Measurements from ENCODE around the gene MAML1. TPM values are rescaled to one million over a fixed set of nuclear protein-coding genes. Genes with fewer than 3 reads are reported as not detected.
"Not testable (repeated sequence)": the region's sequence is repeated elsewhere in the genome, so short reads cannot be mapped to it uniquely, and the experiment has no call there.

Gene MAML1
- total and polyA plus RNA-seq, 10 of the 15 experiments (the other 5 are each of a cell fraction or from before 2014, with no cell fraction given), result 0.42 to 23.9 (median 7.3) TPM

DNA sequence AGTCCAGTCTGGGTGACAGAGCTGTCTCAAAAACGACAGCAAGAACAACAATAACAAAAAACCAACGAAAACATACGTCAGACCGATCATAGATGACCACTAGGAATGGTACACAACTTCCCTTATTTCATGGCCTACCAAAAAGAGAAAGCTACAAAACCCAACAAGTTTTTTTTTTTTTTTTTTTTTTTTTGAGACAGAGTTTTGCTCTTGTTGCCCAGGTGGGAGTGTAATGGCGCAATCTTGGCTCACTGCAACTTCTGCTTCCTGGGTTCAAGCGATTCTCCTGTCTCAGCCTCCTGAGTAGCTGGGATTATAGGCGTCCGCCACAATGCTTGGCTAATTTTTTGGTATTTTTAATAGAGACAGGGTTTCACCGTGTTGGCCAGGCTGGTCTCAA lies 43.4 kb upstream of the MAML1 start:
- SMC1A ChIA-PET (ENCODE audit: uncharacterized antibody, unreplicated experiment); FAIRE-seq; H4K20me1 ChIP-seq (ENCODE audit: control insufficient read depth, insufficient read depth); H3K9ac ChIP-seq (ENCODE audit: control insufficient read depth, insufficient read depth, low read length); H3K4me3 ChIP-seq; H2AFZ ChIP-seq (ENCODE audit: control insufficient read depth, low read depth, low read length); H3K36me3 ChIP-seq (ENCODE audit: control insufficient read depth in 2 of 2, insufficient read depth in 2 of 2, low read length in 1 of 2); ATAC-seq; intact Hi-C loops (cut with micrococcal nuclease; ENCODE audit: unreplicated experiment); DNase-seq (ENCODE audit: low read depth, low spot score); H3K9me3 ChIP-seq (replicated peaks; ENCODE audit: control insufficient read depth, insufficient read depth, low read length); H3K27ac ChIP-seq (ENCODE audit: control insufficient read depth, insufficient read depth); RAD21 ChIA-PET (ENCODE audit: unreplicated experiment); H3K4me1 ChIP-seq (ENCODE audit: control insufficient read depth, insufficient read depth, low read length); BruUV-seq (replicated peaks); H3K79me2 ChIP-seq (ENCODE audit: control insufficient read depth, insufficient read depth, low read length); H3K27me3 ChIP-seq (replicated peaks in 1 of 2; ENCODE audit: control insufficient read depth in 2 of 2, insufficient read depth in 2 of 2, low read length in 1 of 2); H3K4me2 ChIP-seq (ENCODE audit: control insufficient read depth, insufficient read depth); in situ Hi-C loops (cut with MboI): not testable (repeated sequence)
- CTCF ChIA-PET, result interaction anchor here (0.9 kb wide), 1 partner anchor 9 kb away, joined by 3 read pairs; no protein-coding TSS in a partner anchor
- POLR2A ChIA-PET, result interaction anchor here (0.9 kb wide), 1 partner anchor 8 kb away, joined by 4 read pairs; no protein-coding TSS in a partner anchor
- WGBS (ENCODE audit: insufficient coverage, insufficient replicate concordance, low lambda C conversion rate, missing lambda C conversion rate), result 87% methylated on average over 8 of the region's 9 CpGs

DNA sequence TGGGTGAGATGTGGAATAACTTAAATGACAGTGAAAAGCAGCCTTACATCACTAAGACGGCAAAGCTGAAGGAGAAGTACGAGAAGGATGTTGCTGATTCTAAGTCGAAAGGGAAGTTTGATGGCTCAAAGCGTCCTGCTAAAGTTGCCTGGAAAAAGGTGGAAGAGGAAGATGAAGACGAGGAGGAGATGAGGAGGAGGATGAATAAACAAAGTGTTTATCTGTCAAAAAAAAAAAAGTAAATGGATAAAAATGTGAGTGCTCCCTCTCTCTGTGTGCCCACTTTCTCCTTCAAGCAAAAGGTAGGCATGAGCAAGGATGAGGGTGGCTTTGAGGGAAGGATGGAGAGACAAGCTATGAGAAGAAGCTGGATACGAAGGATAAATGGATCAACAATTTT lies 38.1 kb upstream of the MAML1 start:
- Histone ChIP-seq H3K4me3 (no peak overlapping the region), H4K20me1 (ENCODE audit: control insufficient read depth, insufficient read depth) (no peaks in the 10 kb centered on the region), H3K9me3 (replicated peaks; ENCODE audit: control insufficient read depth, insufficient read depth, low read length) (no peaks in the 10 kb centered on the region), H2AFZ (ENCODE audit: control insufficient read depth, low read depth, low read length) (no peak overlapping the region), H3K27ac (ENCODE audit: control insufficient read depth, insufficient read depth) (no peak overlapping the region), H3K79me2 (ENCODE audit: control insufficient read depth, insufficient read depth, low read length) (peaks cover 14% of the 10 kb centered on the region), H3K27me3 (replicated peaks in 1 of 2; ENCODE audit: control insufficient read depth in 2 of 2, insufficient read depth in 2 of 2, low read length in 1 of 2) (no peaks in the 10 kb centered on the region), H3K4me1 (ENCODE audit: control insufficient read depth, insufficient read depth, low read length) (peaks cover 8% of the 10 kb centered on the region; the same call in 1 of the 2 replicates), H3K9ac (ENCODE audit: control insufficient read depth, insufficient read depth, low read length) (no peak overlapping the region), H3K36me3 (ENCODE audit: control insufficient read depth in 2 of 2, insufficient read depth in 2 of 2, low read length in 1 of 2) (no peaks in the 10 kb centered on the region), H3K4me2 (ENCODE audit: control insufficient read depth, insufficient read depth) (no peak overlapping the region)
- RAD21 ChIA-PET (ENCODE audit: unreplicated experiment), result no interaction called here
- SMC1A ChIA-PET (ENCODE audit: uncharacterized antibody, unreplicated experiment), result no interaction called here
- intact Hi-C loops (cut with micrococcal nuclease; ENCODE audit: unreplicated experiment), result no loop called here
- FAIRE-seq (no peak), DNase-seq (ENCODE audit: low read depth, low spot score) (no peak), ATAC-seq (no peak)
- CTCF ChIA-PET, result interaction anchor here (1.1 to 1.4 kb wide), 2 partner anchors 10 to 25 kb away, joined by 3 read pairs; no protein-coding TSS in a partner anchor
- in situ Hi-C loops (cut with MboI), result no loop called here
- WGBS (ENCODE audit: insufficient coverage, insufficient replicate concordance, low lambda C conversion rate, missing lambda C conversion rate), result 90% methylated on average over 6 of the region's 6 CpGs
- BruUV-seq (replicated peaks), result no TSS peak
- POLR2A ChIA-PET, result no interaction called here
- TF ChIP-seq ZNF622 (IDR thresholded peaks at IDR 0.05) (no peak), NFYA (IDR thresholded peaks at IDR 0.05; ENCODE audit: borderline replicate concordance, low read depth, low read length) (no peak), HCFC1 (IDR thresholded peaks at IDR 0.05; ENCODE audit: low read length) (no peak), GABPA (IDR thresholded peaks at IDR 0.05; ENCODE audit: low read depth) (no peak), TCF7 (IDR thresholded peaks at IDR 0.05; ENCODE audit: borderline replicate concordance) (no peak), IKZF2 (IDR thresholded peaks at IDR 0.05) (no peak), SIN3A (IDR thresholded peaks at IDR 0.05; ENCODE audit: low read depth, low read length) (no peak), RCOR1 (conservative IDR thresholded peaks at IDR 0.05; ENCODE audit: low read depth, low read length) (no peak), FOS (IDR thresholded peaks at IDR 0.05; ENCODE audit: borderline replicate concordance, extremely low read depth, insufficient read length) (no peak)
- TF ChIP-seq, protein P1, sequence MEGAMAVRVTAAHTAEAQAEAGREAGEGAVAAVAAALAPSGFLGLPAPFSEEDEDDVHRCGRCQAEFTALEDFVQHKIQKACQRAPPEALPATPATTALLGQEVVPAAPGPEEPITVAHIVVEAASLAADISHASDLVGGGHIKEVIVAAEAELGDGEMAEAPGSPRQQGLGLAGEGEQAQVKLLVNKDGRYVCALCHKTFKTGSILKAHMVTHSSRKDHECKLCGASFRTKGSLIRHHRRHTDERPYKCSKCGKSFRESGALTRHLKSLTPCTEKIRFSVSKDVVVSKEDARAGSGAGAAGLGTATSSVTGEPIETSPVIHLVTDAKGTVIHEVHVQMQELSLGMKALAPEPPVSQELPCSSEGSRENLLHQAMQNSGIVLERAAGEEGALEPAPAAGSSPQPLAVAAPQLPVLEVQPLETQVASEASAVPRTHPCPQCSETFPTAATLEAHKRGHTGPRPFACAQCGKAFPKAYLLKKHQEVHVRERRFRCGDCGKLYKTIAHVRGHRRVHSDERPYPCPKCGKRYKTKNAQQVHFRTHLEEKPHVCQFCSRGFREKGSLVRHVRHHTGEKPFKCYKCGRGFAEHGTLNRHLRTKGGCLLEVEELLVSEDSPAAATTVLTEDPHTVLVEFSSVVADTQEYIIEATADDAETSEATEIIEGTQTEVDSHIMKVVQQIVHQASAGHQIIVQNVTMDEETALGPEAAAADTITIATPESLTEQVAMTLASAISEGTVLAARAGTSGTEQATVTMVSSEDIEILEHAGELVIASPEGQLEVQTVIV (IDR thresholded peaks at IDR 0.05; ENCODE audit: borderline replicate concordance, partially characterized antibody), result no peak
- TF ChIP-seq, protein P2, sequence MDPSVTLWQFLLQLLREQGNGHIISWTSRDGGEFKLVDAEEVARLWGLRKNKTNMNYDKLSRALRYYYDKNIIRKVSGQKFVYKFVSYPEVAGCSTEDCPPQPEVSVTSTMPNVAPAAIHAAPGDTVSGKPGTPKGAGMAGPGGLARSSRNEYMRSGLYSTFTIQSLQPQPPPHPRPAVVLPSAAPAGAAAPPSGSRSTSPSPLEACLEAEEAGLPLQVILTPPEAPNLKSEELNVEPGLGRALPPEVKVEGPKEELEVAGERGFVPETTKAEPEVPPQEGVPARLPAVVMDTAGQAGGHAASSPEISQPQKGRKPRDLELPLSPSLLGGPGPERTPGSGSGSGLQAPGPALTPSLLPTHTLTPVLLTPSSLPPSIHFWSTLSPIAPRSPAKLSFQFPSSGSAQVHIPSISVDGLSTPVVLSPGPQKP (IDR thresholded peaks at IDR 0.05; ENCODE audit: low read depth, low read length), result no peak
- TF ChIP-seq, protein P3, sequence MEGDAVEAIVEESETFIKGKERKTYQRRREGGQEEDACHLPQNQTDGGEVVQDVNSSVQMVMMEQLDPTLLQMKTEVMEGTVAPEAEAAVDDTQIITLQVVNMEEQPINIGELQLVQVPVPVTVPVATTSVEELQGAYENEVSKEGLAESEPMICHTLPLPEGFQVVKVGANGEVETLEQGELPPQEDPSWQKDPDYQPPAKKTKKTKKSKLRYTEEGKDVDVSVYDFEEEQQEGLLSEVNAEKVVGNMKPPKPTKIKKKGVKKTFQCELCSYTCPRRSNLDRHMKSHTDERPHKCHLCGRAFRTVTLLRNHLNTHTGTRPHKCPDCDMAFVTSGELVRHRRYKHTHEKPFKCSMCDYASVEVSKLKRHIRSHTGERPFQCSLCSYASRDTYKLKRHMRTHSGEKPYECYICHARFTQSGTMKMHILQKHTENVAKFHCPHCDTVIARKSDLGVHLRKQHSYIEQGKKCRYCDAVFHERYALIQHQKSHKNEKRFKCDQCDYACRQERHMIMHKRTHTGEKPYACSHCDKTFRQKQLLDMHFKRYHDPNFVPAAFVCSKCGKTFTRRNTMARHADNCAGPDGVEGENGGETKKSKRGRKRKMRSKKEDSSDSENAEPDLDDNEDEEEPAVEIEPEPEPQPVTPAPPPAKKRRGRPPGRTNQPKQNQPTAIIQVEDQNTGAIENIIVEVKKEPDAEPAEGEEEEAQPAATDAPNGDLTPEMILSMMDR (IDR thresholded peaks at IDR 0.05 in 2 of 3, conservative IDR thresholded peaks at IDR 0.05 in 1 of 3; ENCODE audit: control insufficient read depth in 2 of 3, extremely low read depth in 1 of 3, insufficient read depth in 1 of 3, low read depth in 3 of 3, low read length in 3 of 3), result no peak
